GM19324 (cell line): Measurements from ENCODE around the gene ZFP36L2.

Experiments
- ATAC-seq: cut with Tn5 transposase; IDR thresholded peaks from one replicate; pipeline ENCODE4 v1.9.1; 2021; ENCODE audit warnings: mild to moderate bottlenecking, moderate library complexity; ENCODE audit not compliant: unreplicated experiment, low FRiP score

Gene ZFP36L2

GRCh38 chr2:43212216-43212835 is 14.1 kb downstream of the ZFP36L2 start:
- ATAC-seq: no peak

DNA sequence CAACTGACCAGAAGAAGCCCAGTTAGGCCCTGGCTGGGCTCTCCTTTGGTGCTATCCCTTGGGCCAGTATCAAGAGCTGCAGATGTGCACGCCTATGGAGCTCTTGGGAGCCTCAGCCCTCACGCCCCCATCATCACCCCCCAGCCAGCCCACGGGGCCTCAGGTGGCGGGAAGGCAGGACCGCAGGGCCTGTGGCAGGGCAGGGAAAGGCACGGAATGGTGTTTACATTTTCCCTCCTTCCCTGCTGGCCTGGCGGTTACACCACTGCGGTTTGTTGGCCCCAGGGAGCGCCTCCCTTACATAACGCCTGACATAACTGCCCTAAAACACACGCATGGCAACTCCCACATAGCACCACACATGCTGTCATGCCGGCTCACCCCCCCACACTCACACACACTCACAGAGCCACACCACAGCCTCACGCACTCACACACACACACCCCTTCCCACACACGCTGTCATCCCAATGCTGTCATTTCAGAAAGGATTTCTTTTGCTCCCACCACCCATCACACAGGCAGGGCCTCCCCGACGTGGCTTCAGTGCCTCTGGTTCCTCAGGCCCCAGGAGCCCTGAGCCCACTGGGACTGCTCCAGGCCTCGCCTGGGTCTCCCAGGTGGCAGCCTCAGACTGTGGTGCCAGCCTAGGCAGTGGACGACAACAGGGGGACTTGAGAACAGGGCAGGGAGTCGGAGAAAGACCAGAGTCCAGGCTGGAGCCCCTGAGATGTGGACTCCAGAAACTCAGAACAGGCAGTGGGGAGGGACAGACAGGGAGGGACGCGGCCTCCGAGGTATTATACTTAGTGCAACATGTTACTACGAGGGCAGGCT is 15.7 kb downstream of the ZFP36L2 start:
- ATAC-seq: no peak

DNA sequence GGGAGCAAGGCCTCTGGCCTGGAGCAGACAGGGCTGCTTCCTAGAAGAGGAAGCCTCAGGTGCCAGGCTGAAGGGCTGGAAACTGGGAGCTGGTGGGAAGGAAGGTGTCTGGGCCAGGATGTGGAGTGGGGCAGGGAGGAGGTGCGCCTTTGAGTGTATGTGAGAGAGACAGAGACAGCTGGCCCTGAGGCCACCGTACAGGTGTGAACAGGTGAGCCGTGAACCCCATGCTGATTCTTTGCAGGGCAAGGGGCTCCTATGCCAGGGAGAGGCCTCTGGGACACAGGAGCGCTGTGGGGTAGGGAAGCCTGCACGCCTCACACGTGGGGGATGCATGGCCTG is 16.3 kb downstream of the ZFP36L2 start:
- ATAC-seq: no peak

DNA sequence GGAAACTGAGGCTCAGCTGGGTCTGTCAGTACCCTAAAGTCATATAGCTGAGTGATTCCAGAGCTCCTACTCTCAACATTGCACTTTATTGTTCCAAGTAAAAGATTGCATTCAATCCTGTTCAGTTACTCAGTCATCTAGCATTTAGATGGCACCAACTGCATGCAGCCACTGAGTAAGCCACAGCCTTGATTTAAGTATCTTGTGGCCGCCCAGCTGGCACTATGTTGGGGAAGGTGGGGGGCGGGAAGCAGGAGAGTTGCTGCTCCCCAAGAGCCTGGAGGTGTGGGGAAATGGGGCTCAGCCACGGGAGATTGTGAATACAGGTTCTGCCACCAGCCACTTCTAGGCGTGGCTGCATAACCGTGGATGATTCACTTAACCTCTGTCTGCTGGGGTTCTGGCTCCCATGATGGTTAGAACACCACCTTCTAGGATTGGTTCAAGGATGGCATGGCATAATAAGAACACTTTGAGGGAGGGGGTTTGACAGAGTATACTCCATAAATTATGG is 17.1 kb downstream of the ZFP36L2 start:
- ATAC-seq: no peak

DNA sequence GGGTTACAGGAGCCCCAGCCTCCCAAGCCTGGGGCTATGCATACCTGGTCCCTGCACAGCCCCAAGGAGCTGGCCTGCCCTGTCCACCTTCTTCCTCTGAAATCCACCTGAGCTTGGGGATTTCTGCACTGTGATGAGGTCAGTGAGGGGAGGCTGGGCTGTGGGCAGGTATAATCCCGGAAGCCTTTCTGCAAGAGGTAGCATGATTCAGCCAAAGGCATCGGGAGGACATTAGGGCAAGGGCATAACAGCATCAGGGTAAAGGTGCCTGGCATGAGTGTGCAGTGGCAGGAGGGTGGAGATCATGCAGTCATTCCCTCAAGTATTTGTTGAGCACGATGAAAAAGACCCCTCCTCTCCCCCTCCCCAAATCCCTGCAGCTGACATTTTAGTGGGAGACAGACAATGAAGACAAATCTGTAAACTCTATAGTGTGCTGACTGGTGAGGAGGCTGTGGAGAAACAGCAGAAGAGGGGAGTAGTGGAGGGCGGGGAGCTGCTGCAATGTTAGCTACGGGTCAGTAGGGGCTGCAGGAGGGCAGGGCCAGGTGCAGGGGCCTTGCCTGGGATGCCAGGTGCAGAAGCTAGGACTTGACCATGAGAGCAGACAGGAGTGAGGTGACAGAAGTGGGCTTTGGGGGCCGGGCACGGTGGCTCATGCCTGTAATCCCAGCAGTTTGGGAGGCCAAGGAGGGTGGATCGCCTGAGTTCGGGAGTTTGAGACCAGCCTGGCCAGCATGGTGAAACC is 18.7 kb downstream of the ZFP36L2 start:
- ATAC-seq: no peak

GRCh38 chr2:43206602-43207001 is 19.8 kb downstream of the ZFP36L2 start:
- ATAC-seq: no peak

- ATAC-seq: no peak
Measured at GRCh38 chr2:43203373-43203772, 23.0 kb downstream of the ZFP36L2 start.

DNA sequence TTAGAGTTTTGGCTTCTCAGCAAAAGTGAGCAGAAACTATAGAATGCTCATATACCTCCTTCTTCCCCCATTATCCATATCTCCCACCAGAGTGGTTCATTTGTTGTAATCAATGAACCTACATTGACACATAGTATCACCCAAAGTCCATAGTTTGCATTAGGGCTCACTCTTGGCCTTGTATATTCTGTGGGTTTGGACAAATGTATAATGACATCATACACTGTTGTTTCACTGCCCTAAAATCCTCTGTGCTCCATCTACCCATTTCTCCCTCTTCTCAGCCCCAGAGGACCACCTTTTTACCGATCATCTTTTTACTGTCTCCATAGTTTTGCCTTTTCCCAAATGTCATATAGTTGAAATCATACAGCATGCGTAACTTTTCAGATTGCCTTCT is 24.1 kb downstream of the ZFP36L2 start:
- no peak for ATAC-seq

GRCh38 chr2:43201497-43201896 is 24.9 kb downstream of the ZFP36L2 start:
- no peak for ATAC-seq

GRCh38 chr2:43201016-43201415 is 25.4 kb downstream of the ZFP36L2 start:
- no peak for ATAC-seq

- no peak for ATAC-seq
Measured at GRCh38 chr2:43199492-43200488, 26.6 kb downstream of the ZFP36L2 start.

DNA sequence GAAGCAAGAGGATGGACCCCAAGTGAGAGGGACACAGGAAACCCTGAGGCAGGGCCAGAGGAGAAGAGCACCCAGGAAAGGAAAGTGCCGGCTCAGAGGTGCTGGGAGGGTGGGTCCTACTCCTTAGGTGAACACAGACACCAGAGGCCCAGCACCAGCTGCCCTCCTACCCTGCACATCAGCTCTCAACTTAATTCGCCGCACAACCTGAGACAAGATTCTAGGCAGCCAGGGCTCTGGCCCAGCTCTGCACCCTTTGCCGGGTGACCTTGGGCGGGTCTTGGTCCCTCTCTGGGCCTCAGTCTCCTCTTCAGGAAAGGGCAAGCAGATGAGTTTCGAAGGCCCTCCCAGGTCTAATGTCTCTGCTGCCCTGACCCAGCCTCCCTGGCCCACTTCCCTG is 28.1 kb downstream of the ZFP36L2 start:
- ATAC-seq: no peak

DNA sequence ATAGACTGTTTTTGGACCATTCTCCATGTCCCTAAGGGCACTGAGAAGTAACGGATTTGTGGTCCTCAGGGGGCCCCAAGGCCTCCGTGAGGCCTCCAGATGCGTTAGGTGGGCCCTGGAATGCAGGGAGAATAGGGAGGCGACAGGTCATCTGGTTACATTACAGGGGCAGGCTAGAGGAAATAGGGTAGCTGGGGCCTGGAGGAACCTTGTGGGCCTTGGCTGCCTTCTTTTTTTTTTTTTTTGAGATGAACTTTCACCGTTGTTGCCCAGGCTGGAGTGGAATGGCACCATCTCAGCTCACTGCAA is 28.9 kb downstream of the ZFP36L2 start:
- no peak for ATAC-seq

- no peak for ATAC-seq
Measured at GRCh38 chr2:43196768-43197587, 29.4 kb downstream of the ZFP36L2 start.

GRCh38 chr2:43194121-43194869 is 32.1 kb downstream of the ZFP36L2 start:
- peak; percentile 50 for ATAC-seq

DNA sequence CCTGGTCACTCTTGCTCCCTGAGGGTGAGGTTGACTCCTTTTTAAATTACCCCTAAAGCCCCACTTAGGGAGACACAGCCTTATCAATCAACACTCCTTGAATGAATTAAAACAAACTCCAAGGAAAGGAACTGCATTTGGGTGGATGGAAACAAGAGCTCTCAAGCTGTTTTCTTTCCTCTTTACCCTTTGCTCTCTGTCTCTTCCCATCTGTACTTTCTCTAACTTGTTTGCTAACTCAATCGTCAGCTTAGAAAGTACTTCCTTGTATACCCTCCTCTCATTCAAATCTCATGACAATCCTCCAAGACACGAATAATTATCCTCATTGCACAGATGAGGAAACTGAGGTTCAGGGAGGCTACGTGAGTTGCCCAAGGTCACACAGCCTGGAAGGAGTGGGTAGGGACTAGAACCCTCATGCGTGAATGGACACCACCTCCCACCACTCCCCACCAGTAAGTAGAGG is 32.7 kb downstream of the ZFP36L2 start:
- no peak for ATAC-seq

DNA sequence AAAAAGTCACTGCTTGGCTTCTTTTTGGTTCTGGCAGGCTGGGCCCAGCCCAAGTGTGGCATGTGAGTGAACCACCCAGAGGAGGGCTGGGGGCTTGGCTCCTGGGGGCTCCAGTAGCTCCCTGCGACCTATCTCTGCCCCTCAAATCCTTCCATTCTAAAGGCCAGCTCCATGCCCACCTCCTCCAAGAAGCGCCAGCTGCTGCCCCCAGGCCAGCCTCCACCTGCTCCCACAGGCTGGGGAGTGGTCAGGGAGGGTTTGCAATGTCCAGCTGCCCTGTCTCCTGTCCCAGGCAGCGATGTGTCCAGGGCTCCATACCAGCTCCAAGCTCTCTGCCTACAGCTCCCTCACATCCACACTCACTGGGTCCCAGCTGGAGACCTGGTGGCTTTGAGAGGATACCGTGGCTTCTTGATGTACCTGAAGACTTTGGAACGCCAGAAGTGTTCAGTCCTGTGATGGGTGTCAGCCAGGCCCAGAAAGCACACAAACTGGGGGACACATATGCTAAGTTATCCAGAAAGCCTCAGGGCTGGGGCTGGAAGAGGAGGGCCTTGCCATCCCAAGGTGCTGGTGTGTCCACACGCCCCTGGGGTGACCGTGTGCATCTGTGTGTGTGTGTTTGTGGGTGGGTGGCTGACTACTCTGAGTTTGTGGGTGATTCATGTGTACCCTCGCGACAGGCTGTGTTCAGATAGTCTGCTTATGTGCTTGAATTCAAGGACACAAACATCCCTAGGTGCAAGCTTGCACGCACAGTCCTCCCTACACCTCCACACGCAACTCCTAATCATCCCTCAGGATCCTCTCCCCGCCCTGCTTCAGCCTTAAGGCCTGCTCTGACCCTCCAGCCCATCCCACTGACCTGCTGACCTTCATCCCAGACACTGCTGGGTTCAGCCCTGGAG is 33.4 kb downstream of the ZFP36L2 start:
- no peak for ATAC-seq
